Vagina (tissue), 2 donors: ENCODE results near the gene HMCN1.

Experiments used
- POLR2A ChIP-seq, 2 donors: fragments of 450-650 bp; IDR thresholded peaks; one replicate each; pipeline ENCODE4 v1.6.1; 2017; ENCODE audit warnings: antibody characterized with exemption in 2 of 2, mild to moderate bottlenecking in 2 of 2, moderate library complexity in 2 of 2
- POLR2AphosphoS5 ChIP-seq, 2 donors: sonication (generic); formaldehyde crosslinking; IDR thresholded peaks; one replicate each; pipeline ENCODE4 v1.9.0; 2017; ENCODE audit warnings: antibody characterized with exemption in 2 of 2, mild to moderate bottlenecking in 2 of 2, low read depth in 1 of 2; ENCODE audit not compliant: insufficient read depth in 1 of 2
- TF ChIP-seq, protein P1 (sequence below), 3 experiments: fragments of 450-650 bp in 2 of 3; fragments of 200-600 bp in 1 of 3; sonication (generic) in 1 of 3; IDR thresholded peaks; one replicate each; pipeline ENCODE4 v1.5.1; 2017 to 2019; ENCODE audit warnings: antibody characterized with exemption in 3 of 3, mild to moderate bottlenecking in 2 of 3, moderate library complexity in 2 of 3

DNA sequence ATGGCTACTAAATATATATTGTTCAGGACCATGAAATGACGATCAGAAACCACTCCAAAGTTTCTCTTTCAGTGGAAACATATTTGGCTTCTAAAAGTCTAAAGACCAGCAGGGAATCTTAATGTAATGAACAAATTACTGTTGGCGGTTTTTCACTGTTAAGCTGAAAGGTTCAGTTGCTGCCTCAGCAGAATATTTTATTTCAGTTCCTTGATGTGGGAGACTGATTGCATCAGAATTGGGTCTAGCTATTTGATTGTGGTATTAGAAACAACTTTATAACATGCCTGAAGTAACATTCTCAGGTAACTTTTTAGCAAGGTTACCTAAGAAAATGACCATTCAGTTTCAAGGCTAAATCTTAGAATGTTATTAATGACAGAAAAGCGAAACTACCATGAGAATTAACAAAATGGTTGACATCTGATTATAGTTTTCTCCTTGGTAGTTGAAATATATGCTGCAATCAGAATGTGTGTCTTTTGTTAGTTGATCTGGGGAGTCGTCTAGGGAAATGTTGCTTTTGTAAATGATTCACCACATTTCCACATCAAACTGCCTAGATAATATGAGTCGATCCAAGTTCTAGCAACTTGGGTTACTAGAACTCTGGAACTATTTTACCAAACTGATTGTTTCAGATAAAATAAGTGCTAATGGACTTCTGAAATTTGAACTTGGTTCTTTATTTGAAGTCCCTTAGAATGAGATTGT, 200.4 kb downstream of the HMCN1 start:
- TF ChIP-seq POLR2AphosphoS5 (IDR thresholded peaks at IDR 0.05; ENCODE audit: insufficient read depth in 1 of 2, low read depth in 1 of 2) (no peak), POLR2A (IDR thresholded peaks at IDR 0.05) (no peak)
- TF ChIP-seq, protein P1, sequence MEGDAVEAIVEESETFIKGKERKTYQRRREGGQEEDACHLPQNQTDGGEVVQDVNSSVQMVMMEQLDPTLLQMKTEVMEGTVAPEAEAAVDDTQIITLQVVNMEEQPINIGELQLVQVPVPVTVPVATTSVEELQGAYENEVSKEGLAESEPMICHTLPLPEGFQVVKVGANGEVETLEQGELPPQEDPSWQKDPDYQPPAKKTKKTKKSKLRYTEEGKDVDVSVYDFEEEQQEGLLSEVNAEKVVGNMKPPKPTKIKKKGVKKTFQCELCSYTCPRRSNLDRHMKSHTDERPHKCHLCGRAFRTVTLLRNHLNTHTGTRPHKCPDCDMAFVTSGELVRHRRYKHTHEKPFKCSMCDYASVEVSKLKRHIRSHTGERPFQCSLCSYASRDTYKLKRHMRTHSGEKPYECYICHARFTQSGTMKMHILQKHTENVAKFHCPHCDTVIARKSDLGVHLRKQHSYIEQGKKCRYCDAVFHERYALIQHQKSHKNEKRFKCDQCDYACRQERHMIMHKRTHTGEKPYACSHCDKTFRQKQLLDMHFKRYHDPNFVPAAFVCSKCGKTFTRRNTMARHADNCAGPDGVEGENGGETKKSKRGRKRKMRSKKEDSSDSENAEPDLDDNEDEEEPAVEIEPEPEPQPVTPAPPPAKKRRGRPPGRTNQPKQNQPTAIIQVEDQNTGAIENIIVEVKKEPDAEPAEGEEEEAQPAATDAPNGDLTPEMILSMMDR (IDR thresholded peaks at IDR 0.05), result no peak
